HFFc6 (cell line): ENCODE data around the gene AOPEP. TPM values are rescaled to one million over a fixed set of nuclear protein-coding genes. Genes with fewer than 3 reads are reported as not detected.
A peak's percentile ranks its signal among the peaks of the same experiment; 100 is the strongest.

Experiments used
- DNase-seq: peaks from one replicate; pipeline ENCODE4 v3.0.0-alpha.2; 2018
- H3K27ac Mint-ChIP-seq: 2 replicates; pipeline ENCODE4 v1.8.0; 2020; ENCODE audit warnings: mild to moderate bottlenecking, mixed read lengths
- H3K27me3 Mint-ChIP-seq: 2 replicates; pipeline ENCODE4 v1.8.0; 2021; ENCODE audit warnings: mild to moderate bottlenecking, moderate library complexity, mixed read lengths; ENCODE audit not compliant: insufficient read depth
- H3K36me3 Mint-ChIP-seq: 2 replicates; pipeline ENCODE4 v1.8.0; 2021; ENCODE audit warnings: low read depth, mixed read lengths
- H3K4me1 Mint-ChIP-seq: 2 replicates; pipeline ENCODE4 v1.8.0; 2020; ENCODE audit warnings: low read depth, mixed read lengths
- H3K4me3 Mint-ChIP-seq: 2 replicates; pipeline ENCODE4 v1.8.0; 2020; ENCODE audit warnings: mild to moderate bottlenecking, moderate library complexity, mixed read lengths
- H3K9me3 Mint-ChIP-seq: 2 replicates; pipeline ENCODE4 v1.8.0; 2020; ENCODE audit warnings: mild to moderate bottlenecking, mixed read lengths
- total RNA-seq, 6 experiments: library from RNA; stranded (reverse); fragmentation: NEBNext Ultra II Directional; extraction: Animal tissue kit (Norgen Biotek cat#: 25700); gene quantifications; 2 replicates in 1 of 6; 3 replicates in 5 of 6; pipeline ENCODE4 v1.2.3, GENCODE V29; 2021
- TF ChIP-seq, protein P1 (sequence below): fragments of 200-600 bp; sonication (generic); IDR thresholded peaks from 2 replicates; pipeline ENCODE4 v1.5.0; 2021; ENCODE audit warnings: antibody characterized with exemption, mild to moderate bottlenecking

The AOPEP gene
- total RNA-seq, 6 experiments from 2014 or later: 32.2 to 46.6 (median 36.3) TPM

DNA sequence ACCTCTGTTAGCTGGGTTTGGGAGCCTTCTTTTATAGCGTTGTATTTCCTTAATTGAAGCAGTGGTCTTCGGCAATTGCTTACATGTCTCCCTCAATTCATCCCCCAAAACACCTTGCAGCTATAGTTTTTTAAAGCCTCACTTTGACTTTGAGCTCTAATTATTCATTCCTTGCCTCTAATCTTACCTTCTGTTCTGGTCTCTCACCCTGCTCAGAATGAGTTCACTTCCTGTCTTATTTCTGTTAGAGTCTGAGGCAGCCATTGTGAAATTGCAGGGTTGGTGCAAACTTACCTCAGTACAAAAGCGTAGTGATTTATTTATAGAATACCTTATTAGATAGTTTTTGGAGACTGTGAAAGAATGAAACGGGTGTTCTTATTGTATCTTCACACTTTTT is 35.0 kb downstream of the AOPEP start:
- Mint-ChIP-seq H3K27me3 (no peaks in the 10 kb centered on the region), H3K27ac (no peak overlapping the region; the same call in 1 of the 2 replicates), H3K36me3 (peaks cover 4% of the 10 kb centered on the region), H3K9me3 (no peaks in the 10 kb centered on the region), H3K4me3 (no peak overlapping the region), H3K4me1 (peaks cover 26% of the 10 kb centered on the region)
- DNase-seq: no peak
- TF ChIP-seq, protein P1, sequence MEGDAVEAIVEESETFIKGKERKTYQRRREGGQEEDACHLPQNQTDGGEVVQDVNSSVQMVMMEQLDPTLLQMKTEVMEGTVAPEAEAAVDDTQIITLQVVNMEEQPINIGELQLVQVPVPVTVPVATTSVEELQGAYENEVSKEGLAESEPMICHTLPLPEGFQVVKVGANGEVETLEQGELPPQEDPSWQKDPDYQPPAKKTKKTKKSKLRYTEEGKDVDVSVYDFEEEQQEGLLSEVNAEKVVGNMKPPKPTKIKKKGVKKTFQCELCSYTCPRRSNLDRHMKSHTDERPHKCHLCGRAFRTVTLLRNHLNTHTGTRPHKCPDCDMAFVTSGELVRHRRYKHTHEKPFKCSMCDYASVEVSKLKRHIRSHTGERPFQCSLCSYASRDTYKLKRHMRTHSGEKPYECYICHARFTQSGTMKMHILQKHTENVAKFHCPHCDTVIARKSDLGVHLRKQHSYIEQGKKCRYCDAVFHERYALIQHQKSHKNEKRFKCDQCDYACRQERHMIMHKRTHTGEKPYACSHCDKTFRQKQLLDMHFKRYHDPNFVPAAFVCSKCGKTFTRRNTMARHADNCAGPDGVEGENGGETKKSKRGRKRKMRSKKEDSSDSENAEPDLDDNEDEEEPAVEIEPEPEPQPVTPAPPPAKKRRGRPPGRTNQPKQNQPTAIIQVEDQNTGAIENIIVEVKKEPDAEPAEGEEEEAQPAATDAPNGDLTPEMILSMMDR: no peak

DNA sequence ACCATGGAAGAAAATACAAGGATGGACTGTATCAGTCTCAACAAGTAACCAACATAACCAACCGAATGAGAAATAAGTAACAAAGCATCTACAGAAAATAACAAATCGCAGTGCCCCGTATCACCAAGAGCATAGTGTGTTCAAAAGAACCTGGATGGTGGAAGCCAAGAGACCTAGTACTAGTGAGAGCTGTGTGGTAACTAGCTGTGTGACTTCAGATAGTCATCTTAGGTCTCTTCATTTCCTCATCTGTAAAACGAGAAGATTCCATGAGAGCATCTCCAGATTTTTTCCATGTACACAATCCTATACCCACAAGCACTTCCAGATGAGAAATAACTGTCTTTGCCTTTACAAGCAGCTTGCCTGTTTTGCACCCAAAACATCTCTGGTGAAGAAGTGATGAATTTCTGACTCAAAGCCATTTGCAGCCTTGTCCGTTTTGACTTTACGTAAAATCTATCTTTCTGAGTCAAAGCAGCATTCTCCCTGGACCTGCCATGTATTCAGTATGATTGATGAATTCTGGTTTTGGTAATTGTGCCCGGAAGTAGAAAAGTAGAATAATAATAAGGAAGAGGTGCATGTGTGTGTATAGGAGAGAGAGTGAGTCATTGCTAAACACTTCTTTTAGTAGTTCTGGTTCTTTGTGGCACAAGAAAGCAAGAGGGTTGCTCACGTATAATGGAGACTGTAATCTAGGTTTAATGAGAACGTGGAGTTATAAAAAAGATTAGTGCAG is 41.0 kb downstream of the AOPEP start:
- Mint-ChIP-seq H3K4me1 (peaks cover 25% of the 10 kb centered on the region), H3K9me3 (no peaks in the 10 kb centered on the region), H3K27ac (no peak overlapping the region; the same call in 1 of the 2 replicates), H3K27me3 (peaks cover 1% of the 10 kb centered on the region), H3K4me3 (no peak overlapping the region), H3K36me3 (no peaks in the 10 kb centered on the region; the same call in 1 of the 2 replicates)
- TF ChIP-seq, protein P1: no peak
- peak; percentile 10 for DNase-seq

DNA sequence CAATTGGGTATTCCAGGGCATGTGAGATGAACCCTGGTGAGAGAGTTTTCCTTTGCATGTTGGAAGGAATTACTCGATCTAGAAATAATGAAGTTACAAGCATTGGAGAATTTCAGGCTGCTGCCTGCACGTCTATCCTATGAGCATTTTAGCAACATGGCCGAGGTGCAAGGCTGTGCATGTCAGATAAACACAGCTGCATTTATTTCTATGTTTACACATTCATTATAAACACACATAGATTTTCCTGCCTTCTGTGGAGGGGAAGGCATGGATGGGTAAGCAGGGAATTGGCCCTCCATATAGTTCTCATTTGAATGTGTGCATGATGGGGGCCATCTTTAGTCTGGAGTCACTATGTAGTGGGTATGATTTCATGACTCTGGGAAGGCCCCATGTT is 42.3 kb downstream of the AOPEP start:
- H3K9me3 Mint-ChIP-seq: no peaks in the 10 kb centered on the region
- DNase-seq: no peak
- peaks cover 8% of the 10 kb centered on the region for H3K36me3 Mint-ChIP-seq
- no peak overlapping the region for H3K27ac Mint-ChIP-seq
- H3K4me3 Mint-ChIP-seq: no peak overlapping the region
- TF ChIP-seq, protein P1: no peak
- peaks cover 1% of the 10 kb centered on the region for H3K27me3 Mint-ChIP-seq
- H3K4me1 Mint-ChIP-seq: peaks cover 35% of the 10 kb centered on the region

DNA sequence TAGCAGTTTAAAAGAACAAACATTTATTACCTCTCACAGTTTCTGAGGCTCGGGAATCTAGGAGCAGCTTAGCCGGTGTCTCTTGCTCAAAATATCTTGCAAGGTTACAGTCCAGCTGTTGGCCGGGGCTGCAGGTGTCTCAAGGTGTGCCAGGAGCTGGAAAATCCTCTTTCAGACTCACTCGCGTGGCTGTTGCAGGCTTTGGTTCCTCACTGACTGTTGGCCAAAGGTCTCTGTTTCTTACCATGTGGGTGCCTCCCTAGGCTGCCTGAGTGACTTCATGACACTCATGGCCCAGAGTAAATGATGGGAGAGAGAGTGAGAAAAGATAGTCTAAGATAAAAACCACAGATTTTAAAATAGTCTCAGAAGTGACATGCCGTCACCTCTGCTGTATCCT is 43.8 kb downstream of the AOPEP start:
- no peak for DNase-seq
- no peaks in the 10 kb centered on the region for H3K9me3 Mint-ChIP-seq
- no peak overlapping the region for H3K4me3 Mint-ChIP-seq
- H3K27ac Mint-ChIP-seq: no peak overlapping the region
- peaks cover 1% of the 10 kb centered on the region for H3K27me3 Mint-ChIP-seq
- TF ChIP-seq, protein P1: no peak
- peaks cover 8% of the 10 kb centered on the region for H3K36me3 Mint-ChIP-seq
- peaks cover 35% of the 10 kb centered on the region for H3K4me1 Mint-ChIP-seq

DNA sequence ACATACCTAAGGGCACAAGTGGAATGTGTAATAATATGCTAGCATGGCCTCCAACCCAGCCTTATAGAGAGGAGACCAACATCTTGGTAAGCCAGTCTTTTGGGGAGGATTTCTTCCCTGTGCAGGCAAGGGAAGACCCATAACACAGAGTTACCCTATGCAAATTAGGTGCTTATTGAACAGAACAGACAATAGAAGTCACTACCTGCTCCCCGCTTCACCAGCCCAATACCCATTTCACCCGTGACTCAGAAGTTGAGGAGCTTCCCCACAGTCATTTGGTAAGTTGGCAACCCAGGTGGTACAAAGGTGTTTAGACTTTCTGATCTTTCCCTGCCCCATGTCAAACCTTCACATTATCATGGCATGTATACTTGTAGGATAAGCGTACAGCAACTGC is 44.6 kb downstream of the AOPEP start:
- no peak overlapping the region for H3K27ac Mint-ChIP-seq
- H3K9me3 Mint-ChIP-seq: no peaks in the 10 kb centered on the region
- TF ChIP-seq, protein P1: no peak
- peaks cover 35% of the 10 kb centered on the region for H3K4me1 Mint-ChIP-seq
- no peak for DNase-seq
- no peak overlapping the region for H3K4me3 Mint-ChIP-seq
- peaks cover 8% of the 10 kb centered on the region for H3K36me3 Mint-ChIP-seq
- H3K27me3 Mint-ChIP-seq: peaks cover 1% of the 10 kb centered on the region
